ENCODE results near the gene KDM8.

The KDM8 gene

GRCh38 chr16:27185776-27186130 is 17.6 kb upstream of the KDM8 start:
- Histone ChIP-seq H4K20me1 (ENCODE audit: insufficient read depth, low read length) (no peaks in the 10 kb centered on the region), H3K27me3 (replicated peaks; ENCODE audit: insufficient read depth, low read length) (no peaks in the 10 kb centered on the region), H3K4me1 (ENCODE audit: low read length) (peaks cover 10% of the 10 kb centered on the region), H2AFZ (ENCODE audit: low read length) (no peak overlapping the region), H3K9me2 (replicated peaks; ENCODE audit: insufficient read depth, low read length) (no peaks in the 10 kb centered on the region), H3K9ac (ENCODE audit: low read length) (no peak overlapping the region), H3K27ac (ENCODE audit: low read length) (no peak overlapping the region), H3K79me2 (ENCODE audit: low read length) (no peaks in the 10 kb centered on the region), H3K4me2 (ENCODE audit: low read depth, low read length) (no peak overlapping the region), H3K4me3 (ENCODE audit: low read length) (no peak overlapping the region), H3F3A (ENCODE audit: insufficient read depth, low read length) (no peaks in the 10 kb centered on the region), H3K36me3 (replicated peaks; ENCODE audit: insufficient read depth, low read length) (no peaks in the 10 kb centered on the region), H3K9me3 (replicated peaks; ENCODE audit: insufficient read depth, low read length) (no peaks in the 10 kb centered on the region)
- TF ChIP-seq CTCF (IDR thresholded peaks at IDR 0.05; ENCODE audit: low read length), result no peak
- TF ChIP-seq EZH2 (optimal IDR thresholded peaks at IDR 0.05; ENCODE audit: low read depth, low read length), result no peak
- no peak for TF ChIP-seq EZH2phosphoT487 (IDR thresholded peaks at IDR 0.05; ENCODE audit: low read length)
- no peak for DNase-seq

- Histone ChIP-seq H3K4me3 (ENCODE audit: low read length) (no peak overlapping the region), H3F3A (ENCODE audit: insufficient read depth, low read length) (no peaks in the 10 kb centered on the region), H3K79me2 (ENCODE audit: low read length) (no peaks in the 10 kb centered on the region), H3K9me3 (replicated peaks; ENCODE audit: insufficient read depth, low read length) (no peaks in the 10 kb centered on the region), H4K20me1 (ENCODE audit: insufficient read depth, low read length) (no peaks in the 10 kb centered on the region), H2AFZ (ENCODE audit: low read length) (no peak overlapping the region), H3K4me2 (ENCODE audit: low read depth, low read length) (no peak overlapping the region), H3K27me3 (replicated peaks; ENCODE audit: insufficient read depth, low read length) (no peaks in the 10 kb centered on the region), H3K4me1 (ENCODE audit: low read length) (peaks cover 10% of the 10 kb centered on the region), H3K36me3 (replicated peaks; ENCODE audit: insufficient read depth, low read length) (no peaks in the 10 kb centered on the region), H3K9me2 (replicated peaks; ENCODE audit: insufficient read depth, low read length) (no peaks in the 10 kb centered on the region), H3K9ac (ENCODE audit: low read length) (no peak overlapping the region), H3K27ac (ENCODE audit: low read length) (no peak overlapping the region)
- no peak for TF ChIP-seq CTCF (IDR thresholded peaks at IDR 0.05; ENCODE audit: low read length)
- no peak for TF ChIP-seq EZH2 (optimal IDR thresholded peaks at IDR 0.05; ENCODE audit: low read depth, low read length)
- TF ChIP-seq EZH2phosphoT487 (IDR thresholded peaks at IDR 0.05; ENCODE audit: low read length), result no peak
- DNase-seq, result no peak
Measured at GRCh38 chr16:27188633-27189032, 14.7 kb upstream of the KDM8 start.

GRCh38 chr16:27189335-27189972 is 13.9 kb upstream of the KDM8 start:
- no peaks in the 10 kb centered on the region for H3K36me3 ChIP-seq (replicated peaks; ENCODE audit: insufficient read depth, low read length)
- H3F3A ChIP-seq (ENCODE audit: insufficient read depth, low read length), result no peaks in the 10 kb centered on the region
- H3K4me3 ChIP-seq (ENCODE audit: low read length), result no peak overlapping the region
- H3K27me3 ChIP-seq (replicated peaks; ENCODE audit: insufficient read depth, low read length), result no peaks in the 10 kb centered on the region
- TF ChIP-seq EZH2phosphoT487 (IDR thresholded peaks at IDR 0.05; ENCODE audit: low read length) (no peak), CTCF (IDR thresholded peaks at IDR 0.05; ENCODE audit: low read length) (no peak), EZH2 (optimal IDR thresholded peaks at IDR 0.05; ENCODE audit: low read depth, low read length) (no peak)
- H2AFZ ChIP-seq (ENCODE audit: low read length), result peak overlapping the region; percentile 55; the same call in 1 of the 2 replicates
- H3K27ac ChIP-seq (ENCODE audit: low read length), result no peak overlapping the region
- no peaks in the 10 kb centered on the region for H3K9me3 ChIP-seq (replicated peaks; ENCODE audit: insufficient read depth, low read length)
- H3K79me2 ChIP-seq (ENCODE audit: low read length), result no peaks in the 10 kb centered on the region
- peak; percentile 33 for DNase-seq
- H3K9me2 ChIP-seq (replicated peaks; ENCODE audit: insufficient read depth, low read length), result no peaks in the 10 kb centered on the region
- no peak overlapping the region for H3K9ac ChIP-seq (ENCODE audit: low read length)
- peaks cover 10% of the 10 kb centered on the region for H3K4me1 ChIP-seq (ENCODE audit: low read length)
- H3K4me2 ChIP-seq (ENCODE audit: low read depth, low read length), result peak overlapping the region; percentile 31; the same call in 1 of the 2 replicates
- H4K20me1 ChIP-seq (ENCODE audit: insufficient read depth, low read length), result no peaks in the 10 kb centered on the region
